ENCODE measurements around the gene ARRB1. TPM values are rescaled to one million over a fixed set of nuclear protein-coding genes. Genes with fewer than 3 reads are reported as not detected.

ARRB1 gene
- total and polyA plus RNA-seq, 2 of the 13 experiments (the other 11 are each of a cell fraction or from before 2014, with no cell fraction given) = 22.5 to 35.7 TPM

DNA sequence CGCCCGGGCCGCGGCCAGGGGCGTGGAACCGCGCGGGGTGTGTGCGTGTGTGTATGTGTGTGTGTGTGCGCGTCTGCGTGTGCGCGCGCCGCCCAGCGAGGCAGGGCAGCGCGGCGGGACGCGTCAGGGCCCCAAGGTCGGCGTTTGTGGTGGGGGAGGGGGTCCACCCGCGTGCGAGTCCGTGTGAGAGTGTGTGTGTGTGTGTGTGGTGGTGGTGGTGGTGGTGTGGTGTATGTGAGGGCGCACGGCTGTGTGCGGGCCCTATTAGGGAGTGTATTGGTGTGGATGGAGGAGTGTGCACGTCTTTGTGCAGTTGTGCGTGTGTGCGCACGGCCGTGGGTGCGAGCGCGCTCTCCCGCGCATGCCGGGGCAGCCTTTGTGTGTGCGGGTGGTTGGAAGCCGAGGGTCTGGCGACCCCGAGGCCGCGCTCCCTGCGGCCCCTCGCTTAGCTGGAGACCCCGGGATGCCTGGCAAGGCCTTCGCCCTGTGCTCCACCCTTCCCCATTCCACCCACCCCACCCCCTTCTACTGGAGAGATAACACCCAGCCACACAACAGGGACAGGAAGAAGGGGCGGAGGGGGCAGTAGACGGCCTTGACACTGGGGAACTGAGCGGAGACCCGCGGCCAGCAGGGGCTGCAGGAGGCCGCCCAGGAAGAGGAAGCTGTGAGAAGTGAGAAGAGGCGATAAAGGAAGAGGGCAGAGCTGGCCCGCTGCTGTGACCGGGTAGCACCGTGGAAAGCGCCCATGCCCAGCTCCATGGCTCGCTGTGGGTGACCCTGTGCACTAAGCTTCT is 528 bp upstream of the ARRB1 start (continued):
- 0 out of 2 replicates have a peak, but pooled peaks have one; percentile 45 for TF ChIP-seq ZNF674 (CRISPR knock-in tag; IDR thresholded peaks at IDR 0.05; ENCODE audit: low read depth)
- no peak; the same call in 1 of the 2 replicates for TF ChIP-seq SMAD3 (CRISPR knock-in tag; IDR thresholded peaks at IDR 0.05)
- TF ChIP-seq, protein P1, sequence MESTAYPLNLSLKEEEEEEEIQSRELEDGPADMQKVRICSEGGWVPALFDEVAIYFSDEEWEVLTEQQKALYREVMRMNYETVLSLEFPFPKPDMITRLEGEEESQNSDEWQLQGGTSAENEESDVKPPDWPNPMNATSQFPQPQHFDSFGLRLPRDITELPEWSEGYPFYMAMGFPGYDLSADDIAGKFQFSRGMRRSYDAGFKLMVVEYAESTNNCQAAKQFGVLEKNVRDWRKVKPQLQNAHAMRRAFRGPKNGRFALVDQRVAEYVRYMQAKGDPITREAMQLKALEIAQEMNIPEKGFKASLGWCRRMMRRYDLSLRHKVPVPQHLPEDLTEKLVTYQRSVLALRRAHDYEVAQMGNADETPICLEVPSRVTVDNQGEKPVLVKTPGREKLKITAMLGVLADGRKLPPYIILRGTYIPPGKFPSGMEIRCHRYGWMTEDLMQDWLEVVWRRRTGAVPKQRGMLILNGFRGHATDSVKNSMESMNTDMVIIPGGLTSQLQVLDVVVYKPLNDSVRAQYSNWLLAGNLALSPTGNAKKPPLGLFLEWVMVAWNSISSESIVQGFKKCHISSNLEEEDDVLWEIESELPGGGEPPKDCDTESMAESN (CRISPR knock-in tag; conservative IDR thresholded peaks at IDR 0.05) = no peak; the same call in 1 of the 2 replicates
- no peak for TF ChIP-seq SUZ12 (IDR thresholded peaks at IDR 0.05; ENCODE audit: low read depth, low read length)
- TF ChIP-seq ATF7-NPFF (CRISPR knock-in tag; IDR thresholded peaks at IDR 0.05; ENCODE audit: low read depth) = no peak; the same call in 1 of the 2 replicates
- peak; percentile 79 for TF ChIP-seq POGZ (CRISPR knock-in tag; IDR thresholded peaks at IDR 0.05)
- TF ChIP-seq, protein P2, sequence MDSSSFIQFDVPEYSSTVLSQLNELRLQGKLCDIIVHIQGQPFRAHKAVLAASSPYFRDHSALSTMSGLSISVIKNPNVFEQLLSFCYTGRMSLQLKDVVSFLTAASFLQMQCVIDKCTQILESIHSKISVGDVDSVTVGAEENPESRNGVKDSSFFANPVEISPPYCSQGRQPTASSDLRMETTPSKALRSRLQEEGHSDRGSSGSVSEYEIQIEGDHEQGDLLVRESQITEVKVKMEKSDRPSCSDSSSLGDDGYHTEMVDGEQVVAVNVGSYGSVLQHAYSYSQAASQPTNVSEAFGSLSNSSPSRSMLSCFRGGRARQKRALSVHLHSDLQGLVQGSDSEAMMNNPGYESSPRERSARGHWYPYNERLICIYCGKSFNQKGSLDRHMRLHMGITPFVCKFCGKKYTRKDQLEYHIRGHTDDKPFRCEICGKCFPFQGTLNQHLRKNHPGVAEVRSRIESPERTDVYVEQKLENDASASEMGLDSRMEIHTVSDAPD (CRISPR knock-in tag; IDR thresholded peaks at IDR 0.05) = no peak
- no peak for TF ChIP-seq ZNF232 (CRISPR knock-in tag; IDR thresholded peaks at IDR 0.05; ENCODE audit: borderline replicate concordance)
- TF ChIP-seq, protein P3, sequence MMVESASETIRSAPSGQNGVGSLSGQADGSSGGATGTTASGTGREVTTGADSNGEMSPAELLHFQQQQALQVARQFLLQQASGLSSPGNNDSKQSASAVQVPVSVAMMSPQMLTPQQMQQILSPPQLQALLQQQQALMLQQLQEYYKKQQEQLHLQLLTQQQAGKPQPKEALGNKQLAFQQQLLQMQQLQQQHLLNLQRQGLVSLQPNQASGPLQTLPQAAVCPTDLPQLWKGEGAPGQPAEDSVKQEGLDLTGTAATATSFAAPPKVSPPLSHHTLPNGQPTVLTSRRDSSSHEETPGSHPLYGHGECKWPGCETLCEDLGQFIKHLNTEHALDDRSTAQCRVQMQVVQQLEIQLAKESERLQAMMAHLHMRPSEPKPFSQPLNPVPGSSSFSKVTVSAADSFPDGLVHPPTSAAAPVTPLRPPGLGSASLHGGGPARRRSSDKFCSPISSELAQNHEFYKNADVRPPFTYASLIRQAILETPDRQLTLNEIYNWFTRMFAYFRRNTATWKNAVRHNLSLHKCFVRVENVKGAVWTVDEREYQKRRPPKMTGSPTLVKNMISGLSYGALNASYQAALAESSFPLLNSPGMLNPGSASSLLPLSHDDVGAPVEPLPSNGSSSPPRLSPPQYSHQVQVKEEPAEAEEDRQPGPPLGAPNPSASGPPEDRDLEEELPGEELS (CRISPR knock-in tag; IDR thresholded peaks at IDR 0.05) = peak; percentile 87
- TF ChIP-seq MED8 (CRISPR knock-in tag; IDR thresholded peaks at IDR 0.05; ENCODE audit: insufficient replicate concordance) = peak; percentile 29
- TF ChIP-seq MAFK (conservative IDR thresholded peaks at IDR 0.05 in 1 of 2, IDR thresholded peaks at IDR 0.05 in 1 of 2; ENCODE audit: low read length in 2 of 2) = no peak
- peak; percentile 78; the same call in 1 of the 2 replicates for TF ChIP-seq ZNF430 (CRISPR knock-in tag; IDR thresholded peaks at IDR 0.05)
- no peak for TF ChIP-seq FIP1L1 (IDR thresholded peaks at IDR 0.05; ENCODE audit: borderline replicate concordance, insufficient read depth, low read depth, low read length)
- TF ChIP-seq IRX3 (CRISPR knock-in tag; IDR thresholded peaks at IDR 0.05; ENCODE audit: borderline replicate concordance, low read depth) = no peak
- TF ChIP-seq, protein P4, sequence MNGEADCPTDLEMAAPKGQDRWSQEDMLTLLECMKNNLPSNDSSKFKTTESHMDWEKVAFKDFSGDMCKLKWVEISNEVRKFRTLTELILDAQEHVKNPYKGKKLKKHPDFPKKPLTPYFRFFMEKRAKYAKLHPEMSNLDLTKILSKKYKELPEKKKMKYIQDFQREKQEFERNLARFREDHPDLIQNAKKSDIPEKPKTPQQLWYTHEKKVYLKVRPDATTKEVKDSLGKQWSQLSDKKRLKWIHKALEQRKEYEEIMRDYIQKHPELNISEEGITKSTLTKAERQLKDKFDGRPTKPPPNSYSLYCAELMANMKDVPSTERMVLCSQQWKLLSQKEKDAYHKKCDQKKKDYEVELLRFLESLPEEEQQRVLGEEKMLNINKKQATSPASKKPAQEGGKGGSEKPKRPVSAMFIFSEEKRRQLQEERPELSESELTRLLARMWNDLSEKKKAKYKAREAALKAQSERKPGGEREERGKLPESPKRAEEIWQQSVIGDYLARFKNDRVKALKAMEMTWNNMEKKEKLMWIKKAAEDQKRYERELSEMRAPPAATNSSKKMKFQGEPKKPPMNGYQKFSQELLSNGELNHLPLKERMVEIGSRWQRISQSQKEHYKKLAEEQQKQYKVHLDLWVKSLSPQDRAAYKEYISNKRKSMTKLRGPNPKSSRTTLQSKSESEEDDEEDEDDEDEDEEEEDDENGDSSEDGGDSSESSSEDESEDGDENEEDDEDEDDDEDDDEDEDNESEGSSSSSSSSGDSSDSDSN (CRISPR knock-in tag; IDR thresholded peaks at IDR 0.05) = peak; percentile 65
- no peak; the same call in 1 of the 2 replicates for TF ChIP-seq FOXK1 (CRISPR knock-in tag; IDR thresholded peaks at IDR 0.05; ENCODE audit: borderline replicate concordance, low read depth)
- TF ChIP-seq, protein P5, sequence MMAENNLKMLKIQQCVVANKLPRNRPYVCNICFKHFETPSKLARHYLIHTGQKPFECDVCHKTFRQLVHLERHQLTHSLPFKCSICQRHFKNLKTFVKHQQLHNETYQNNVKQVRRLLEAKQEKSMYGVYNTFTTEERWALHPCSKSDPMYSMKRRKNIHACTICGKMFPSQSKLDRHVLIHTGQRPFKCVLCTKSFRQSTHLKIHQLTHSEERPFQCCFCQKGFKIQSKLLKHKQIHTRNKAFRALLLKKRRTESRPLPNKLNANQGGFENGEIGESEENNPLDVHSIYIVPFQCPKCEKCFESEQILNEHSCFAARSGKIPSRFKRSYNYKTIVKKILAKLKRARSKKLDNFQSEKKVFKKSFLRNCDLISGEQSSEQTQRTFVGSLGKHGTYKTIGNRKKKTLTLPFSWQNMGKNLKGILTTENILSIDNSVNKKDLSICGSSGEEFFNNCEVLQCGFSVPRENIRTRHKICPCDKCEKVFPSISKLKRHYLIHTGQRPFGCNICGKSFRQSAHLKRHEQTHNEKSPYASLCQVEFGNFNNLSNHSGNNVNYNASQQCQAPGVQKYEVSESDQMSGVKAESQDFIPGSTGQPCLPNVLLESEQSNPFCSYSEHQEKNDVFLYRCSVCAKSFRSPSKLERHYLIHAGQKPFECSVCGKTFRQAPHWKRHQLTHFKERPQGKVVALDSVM (CRISPR knock-in tag; IDR thresholded peaks at IDR 0.05) = peak; percentile 78
